Natural killer cell treated with Interleukin-12 subunit alpha and Interleukin-12 subunit beta and Interleukin-15 and Interleukin-18, amount 100 ng/mL, for 72 hours (primary cell): ENCODE measurements around the gene FBXW8. TPM values are rescaled to one million over a fixed set of nuclear protein-coding genes. Genes with fewer than 3 reads are reported as not detected.
A peak's percentile ranks its signal among the peaks of the same experiment; 100 is the strongest.

ENCODE experiments used
- ATAC-seq, 2 donors: fragments of 150-1000 bp; cut with Tn5 transposase in 1 of 2; sonication (Bioruptor Pico), chemical (Tn5 transposase) in 1 of 2; 2 replicates each; pipeline ENCODE4 v1.10.0; 2021
- DNase-seq: peaks from one replicate; pipeline ENCODE4 v3.0.0; 2022; ENCODE audit warnings: low spot score
- H3K27ac Mint-ChIP-seq, 2 donors: 1 replicate in 1 of 2; 2 replicates in 1 of 2; pipeline ENCODE4 v1.8.0; 2022; ENCODE audit warnings: mixed read lengths in 2 of 2, mild to moderate bottlenecking in 1 of 2, moderate library complexity in 1 of 2
- H3K27me3 Mint-ChIP-seq, 2 donors: 1 replicate in 1 of 2; 2 replicates in 1 of 2; pipeline ENCODE4 v1.8.0; 2022; ENCODE audit warnings: mixed read lengths in 2 of 2
- H3K36me3 Mint-ChIP-seq: one replicate; pipeline ENCODE4 v1.8.0; 2022; ENCODE audit warnings: mixed read lengths
- H3K4me1 Mint-ChIP-seq, 2 donors: 1 replicate in 1 of 2; 2 replicates in 1 of 2; pipeline ENCODE4 v1.8.0; 2022; ENCODE audit warnings: low read depth in 2 of 2, mixed read lengths in 2 of 2, mild to moderate bottlenecking in 1 of 2
- H3K4me3 Mint-ChIP-seq: one replicate; pipeline ENCODE4 v1.8.0; 2022; ENCODE audit warnings: mixed read lengths
- H3K9me3 Mint-ChIP-seq: 2 replicates; pipeline ENCODE4 v1.8.0; 2022; ENCODE audit warnings: mixed read lengths
- total RNA-seq, 2 donors: library from RNA; stranded (reverse); gene quantifications; one replicate each; pipeline ENCODE4 v1.2.3, GENCODE V29; 2022

FBXW8 gene
- total RNA-seq, 2 donors from 2014 or later: 9.6 to 11.5 TPM

DNA sequence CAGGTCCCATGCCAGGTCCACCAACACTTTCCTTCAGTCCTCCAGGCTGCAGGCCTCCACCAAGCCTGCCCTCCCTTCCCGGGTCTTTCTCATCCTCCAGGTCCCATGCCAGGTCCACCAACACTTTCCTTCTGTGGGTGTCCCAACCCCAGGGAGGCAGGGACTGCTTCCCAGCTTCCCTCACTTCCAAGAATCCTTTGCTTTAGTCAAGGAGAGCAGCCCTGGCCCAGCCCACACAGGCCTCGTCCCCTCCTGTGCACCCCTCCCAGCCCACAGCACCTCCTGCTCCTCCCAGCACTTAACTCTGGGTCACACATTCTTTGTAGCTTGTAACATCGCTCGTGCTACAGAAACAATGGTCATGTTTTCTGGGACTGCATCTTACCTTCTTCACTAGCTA is 115.6 kb downstream of the FBXW8 start:
- no peaks in the 10 kb centered on the region for H3K27me3 Mint-ChIP-seq
- H3K4me3 Mint-ChIP-seq: no peak overlapping the region
- no peaks in the 10 kb centered on the region for H3K9me3 Mint-ChIP-seq
- H3K27ac Mint-ChIP-seq: peak overlapping the region in 1 of 2 donors; percentile 75
- H3K4me1 Mint-ChIP-seq: peaks cover 5 to 10% of the 10 kb centered on the region in 2 donors
- ATAC-seq: no peak
- H3K36me3 Mint-ChIP-seq: peaks cover 9% of the 10 kb centered on the region
- no peak for DNase-seq

DNA sequence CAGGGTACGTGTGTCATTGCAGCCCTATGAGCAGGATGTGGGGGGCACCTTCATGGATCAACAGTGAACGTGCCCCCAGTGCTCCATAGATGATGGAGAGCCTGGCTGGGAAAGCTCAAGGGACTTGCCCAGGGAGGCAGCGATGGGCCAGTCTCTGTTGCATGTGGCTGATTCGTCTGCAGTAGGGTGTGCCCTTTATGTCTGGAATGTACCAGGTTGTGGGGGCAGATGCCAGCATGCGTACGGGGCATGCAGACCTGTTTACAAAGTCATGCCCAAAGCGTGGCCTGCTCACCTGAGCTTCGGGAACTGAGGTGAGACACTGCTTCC is 116.1 kb downstream of the FBXW8 start:
- H3K36me3 Mint-ChIP-seq: peaks cover 4% of the 10 kb centered on the region
- no peak overlapping the region for H3K4me3 Mint-ChIP-seq
- no peaks in the 10 kb centered on the region for H3K27me3 Mint-ChIP-seq
- no peak for DNase-seq
- peaks cover 5 to 10% of the 10 kb centered on the region in 2 donors for H3K4me1 Mint-ChIP-seq
- no peak for ATAC-seq
- peak overlapping the region in 1 of 2 donors; percentile 75 for H3K27ac Mint-ChIP-seq
- no peaks in the 10 kb centered on the region for H3K9me3 Mint-ChIP-seq

DNA sequence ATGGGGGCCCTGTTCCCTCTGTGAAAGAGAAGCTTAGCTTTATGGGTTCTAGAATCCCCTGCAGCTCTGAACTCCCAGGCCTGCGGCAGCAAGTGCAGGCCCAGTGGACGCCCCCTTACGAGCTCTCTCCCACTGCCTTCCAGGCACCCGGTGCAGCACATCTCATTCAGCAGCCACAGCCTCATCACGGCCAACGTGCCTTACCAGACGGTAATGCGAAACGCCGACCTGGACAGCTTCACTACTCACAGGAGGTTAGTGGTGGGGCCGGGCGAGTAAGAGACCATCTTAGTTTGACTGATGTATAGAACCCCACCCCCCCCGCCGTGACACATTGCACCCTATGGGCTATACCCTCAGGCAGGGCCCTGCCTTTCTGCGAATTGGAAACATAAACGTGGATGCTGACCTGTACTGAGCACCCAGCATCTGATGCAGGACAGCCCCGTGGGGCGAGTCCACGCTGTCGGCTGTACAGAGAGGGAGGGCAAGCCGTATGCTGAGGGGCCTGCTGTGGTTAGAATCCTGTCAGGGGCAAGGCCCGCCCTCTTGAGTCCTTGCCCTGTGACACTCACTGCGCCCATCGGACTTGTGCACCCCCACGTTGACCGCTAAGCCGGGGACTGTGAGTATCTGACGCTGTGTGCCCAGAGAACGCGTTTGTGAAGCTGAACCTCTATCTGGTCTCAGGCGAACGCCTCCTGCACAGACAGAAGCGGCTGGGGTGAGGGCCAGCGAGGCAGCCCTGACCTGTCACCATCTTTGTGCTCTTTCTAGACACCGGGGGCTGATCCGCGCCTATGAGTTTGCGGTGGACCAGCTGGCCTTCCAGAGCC is 116.7 kb downstream of the FBXW8 start:
- no peak for DNase-seq
- Mint-ChIP-seq H3K9me3 (no peaks in the 10 kb centered on the region), H3K27ac (no peak overlapping the region), H3K4me3 (no peak overlapping the region), H3K4me1 (peaks cover 5 to 11% of the 10 kb centered on the region in 2 donors), H3K27me3 (no peaks in the 10 kb centered on the region), H3K36me3 (peaks cover 4% of the 10 kb centered on the region)
- peak in 1 of 2 donors; percentile 29 for ATAC-seq

DNA sequence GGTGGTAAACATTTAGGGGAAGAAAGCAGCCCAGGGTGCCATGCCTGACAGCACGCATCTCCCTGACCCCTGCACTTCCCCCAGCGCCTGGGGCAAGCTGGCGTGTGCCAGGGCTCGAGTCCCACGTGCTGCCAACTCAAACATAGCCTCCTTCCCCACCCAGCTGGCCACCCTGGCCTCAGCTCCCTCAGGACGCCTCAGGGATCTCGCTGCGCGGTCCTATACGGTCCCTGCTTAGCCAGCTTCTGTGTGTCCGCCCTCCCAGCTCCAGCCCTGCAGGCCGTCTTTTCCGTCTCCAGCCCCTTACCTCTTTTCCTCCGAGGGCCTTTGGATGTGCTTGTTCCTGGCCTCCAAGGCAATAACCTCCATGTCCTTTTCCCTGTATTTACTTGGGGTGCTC is 117.5 kb downstream of the FBXW8 start:
- Mint-ChIP-seq H3K27me3 (no peaks in the 10 kb centered on the region), H3K9me3 (no peaks in the 10 kb centered on the region), H3K36me3 (peaks cover 4% of the 10 kb centered on the region), H3K4me3 (no peak overlapping the region), H3K27ac (peak overlapping the region in 1 of 2 donors; percentile 70), H3K4me1 (peaks cover 5 to 13% of the 10 kb centered on the region in 2 donors)
- ATAC-seq (no peak), DNase-seq (no peak)

DNA sequence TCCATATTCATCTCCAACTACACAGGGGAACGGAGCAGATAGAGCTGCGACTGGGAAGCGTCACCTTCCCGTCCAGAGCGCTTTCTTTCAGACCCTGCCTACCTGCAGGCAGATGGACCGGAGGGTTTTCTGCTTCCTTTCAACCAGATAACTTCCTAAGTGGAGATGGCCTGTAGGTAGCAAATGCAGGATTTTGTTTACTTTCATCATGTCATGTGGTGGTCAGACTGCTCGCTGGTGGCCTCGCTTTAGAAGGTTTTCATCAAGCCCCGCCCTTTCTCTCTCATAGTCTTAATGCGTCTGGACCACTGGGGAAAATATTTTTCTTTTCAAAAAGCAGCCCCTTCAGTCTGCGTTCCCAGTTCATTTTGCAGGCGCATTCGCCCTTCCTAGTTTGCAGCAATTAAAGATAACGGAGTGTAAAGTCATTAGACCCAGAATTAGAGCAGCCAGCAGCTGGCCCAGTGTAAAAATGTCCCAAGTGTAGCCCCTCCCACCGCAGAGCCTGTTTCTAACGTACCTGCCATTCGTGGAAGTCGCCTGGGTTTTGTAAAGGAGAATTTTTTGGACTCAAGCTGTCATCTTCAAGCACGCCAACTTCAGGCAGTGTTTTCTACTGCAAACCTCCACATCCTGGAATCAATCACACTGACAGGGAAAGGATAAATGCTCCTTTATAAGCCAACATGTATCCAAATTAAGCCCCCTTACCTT is 119.6 kb downstream of the FBXW8 start:
- Mint-ChIP-seq H3K4me1 (peaks cover 5 to 13% of the 10 kb centered on the region in 2 donors), H3K27ac (no peak overlapping the region), H3K9me3 (no peaks in the 10 kb centered on the region), H3K36me3 (peaks cover 4% of the 10 kb centered on the region), H3K4me3 (no peak overlapping the region), H3K27me3 (no peaks in the 10 kb centered on the region)
- ATAC-seq: no peak
- DNase-seq: no peak

DNA sequence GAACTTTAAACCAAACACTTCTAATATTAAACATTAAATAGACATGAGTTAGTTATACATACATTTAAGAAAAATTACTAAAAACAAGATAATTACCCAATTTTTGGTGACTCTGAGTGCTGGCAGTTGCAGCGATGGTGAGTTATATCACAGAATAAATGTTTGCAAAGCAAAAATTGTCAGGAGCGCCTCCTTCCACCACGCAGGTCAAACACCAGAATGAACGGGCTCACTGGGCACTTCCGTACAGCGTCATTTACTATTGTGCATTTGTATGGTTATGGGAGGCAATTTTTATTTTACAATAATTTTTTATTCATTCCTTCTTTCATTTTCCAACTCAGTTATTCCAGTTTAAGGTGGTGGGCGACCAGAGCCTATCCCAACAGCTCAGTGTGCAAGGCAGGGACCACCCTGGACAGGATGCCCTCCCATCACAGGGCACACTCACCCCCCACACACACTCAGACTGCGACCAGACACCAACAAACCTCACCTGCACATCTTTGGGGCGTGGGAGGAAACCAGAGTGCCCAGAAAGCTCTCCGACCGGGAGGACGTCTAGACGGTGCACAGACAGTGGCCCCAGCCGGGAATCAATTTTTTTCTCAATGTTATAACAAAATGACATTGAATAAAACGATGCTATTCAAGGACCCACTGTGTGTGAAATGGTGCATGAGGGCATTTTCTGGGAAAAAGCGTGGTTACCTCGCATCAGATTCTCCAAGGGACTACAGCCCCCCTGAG is 121.3 kb downstream of the FBXW8 start:
- ATAC-seq (no peak), DNase-seq (no peak)
- Mint-ChIP-seq H3K36me3 (peaks cover 4% of the 10 kb centered on the region), H3K9me3 (no peaks in the 10 kb centered on the region), H3K4me1 (peaks cover 0 to 3% of the 10 kb centered on the region in 2 donors), H3K27ac (no peak overlapping the region), H3K27me3 (no peaks in the 10 kb centered on the region), H3K4me3 (no peak overlapping the region)

DNA sequence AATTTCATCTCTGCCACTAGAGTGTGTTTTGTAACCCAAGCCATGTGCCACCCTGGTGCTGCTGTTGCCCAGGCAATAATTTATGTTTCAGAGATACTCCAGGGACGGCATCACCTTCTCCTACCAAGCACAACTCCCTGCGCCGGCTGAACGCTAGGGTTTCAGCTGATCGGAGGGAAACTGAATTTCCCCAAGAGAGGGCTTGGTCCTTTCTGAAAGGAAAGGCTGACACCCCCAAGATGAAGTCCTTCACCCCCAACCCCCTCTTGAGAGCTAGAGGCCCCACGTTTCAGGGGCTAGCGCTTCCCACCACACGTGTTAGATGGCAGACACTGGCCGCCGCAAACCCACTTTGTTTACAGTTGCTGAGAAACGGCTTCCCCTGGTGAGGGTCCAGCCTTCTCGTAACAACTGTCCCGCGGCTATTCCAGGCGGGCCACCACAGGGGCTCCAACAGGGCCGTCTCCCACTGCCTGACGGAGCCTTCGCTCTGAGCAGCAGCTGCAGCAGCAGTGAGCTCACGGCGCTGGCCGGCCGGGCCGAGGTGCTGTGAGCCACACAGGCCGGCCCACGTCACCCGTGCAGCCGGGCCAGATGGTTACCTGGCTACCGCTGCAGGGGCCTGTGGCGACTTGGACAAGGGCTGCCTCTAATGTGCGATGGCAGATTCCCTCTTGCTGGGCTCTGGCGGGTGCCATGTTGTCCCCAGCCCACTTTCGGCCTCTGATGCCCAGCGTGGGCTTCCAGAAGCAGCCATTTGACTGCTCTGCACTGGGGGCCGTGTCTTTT is 122.0 kb downstream of the FBXW8 start:
- Mint-ChIP-seq H3K36me3 (peaks cover 4% of the 10 kb centered on the region), H3K9me3 (no peaks in the 10 kb centered on the region), H3K4me3 (peak overlapping the region; percentile 15), H3K27ac (no peak overlapping the region), H3K27me3 (no peaks in the 10 kb centered on the region), H3K4me1 (peaks cover 0 to 3% of the 10 kb centered on the region in 2 donors)
- ATAC-seq (peak; percentile 48 to 56), DNase-seq (no peak)

DNA sequence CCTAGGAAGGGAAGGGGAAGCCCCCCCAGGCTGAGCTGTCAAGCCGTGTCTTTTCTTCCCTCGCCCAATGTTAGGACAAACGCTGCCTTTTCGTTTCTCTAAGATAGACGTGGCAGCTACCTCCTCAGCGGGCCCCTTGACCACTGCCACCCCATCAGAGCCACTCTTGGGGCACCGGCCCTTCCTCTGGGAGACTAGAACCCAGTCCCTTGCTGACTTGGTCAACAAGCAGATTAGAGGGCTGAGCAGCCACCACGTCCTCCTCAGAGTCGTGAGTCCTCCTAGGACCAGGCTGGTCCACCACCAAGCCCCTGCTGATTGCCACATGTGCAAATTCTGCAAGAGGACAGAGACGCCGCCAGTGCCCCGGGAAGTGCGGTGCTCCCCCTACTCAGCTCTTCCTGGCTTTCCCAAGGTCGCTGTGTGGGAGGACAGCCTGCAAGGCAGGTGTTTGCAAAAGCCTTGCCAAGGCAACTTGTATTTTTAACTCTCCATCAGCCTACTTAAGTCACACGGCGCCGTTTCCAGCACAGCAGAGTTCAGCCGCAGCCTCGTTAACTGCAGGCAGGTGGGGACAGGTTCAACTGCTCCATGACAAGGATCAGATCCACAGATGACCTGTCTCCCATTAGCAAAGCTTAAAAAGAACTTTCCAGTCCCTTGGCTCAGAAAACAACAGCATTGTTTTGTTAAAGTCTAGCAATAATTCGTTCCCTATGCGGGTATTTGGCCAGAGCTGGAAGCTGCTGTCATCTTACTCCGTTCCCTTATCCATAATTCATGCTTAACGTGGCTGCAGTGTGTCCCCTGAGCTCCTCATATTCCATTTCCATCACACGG is 122.9 kb downstream of the FBXW8 start:
- ATAC-seq (no peak), DNase-seq (no peak)
- H3K27ac Mint-ChIP-seq: no peak overlapping the region
- no peak overlapping the region for H3K4me3 Mint-ChIP-seq
- H3K4me1 Mint-ChIP-seq: peaks cover 0 to 3% of the 10 kb centered on the region in 2 donors
- H3K9me3 Mint-ChIP-seq: no peaks in the 10 kb centered on the region
- H3K27me3 Mint-ChIP-seq: no peaks in the 10 kb centered on the region
- peaks cover 4% of the 10 kb centered on the region for H3K36me3 Mint-ChIP-seq

DNA sequence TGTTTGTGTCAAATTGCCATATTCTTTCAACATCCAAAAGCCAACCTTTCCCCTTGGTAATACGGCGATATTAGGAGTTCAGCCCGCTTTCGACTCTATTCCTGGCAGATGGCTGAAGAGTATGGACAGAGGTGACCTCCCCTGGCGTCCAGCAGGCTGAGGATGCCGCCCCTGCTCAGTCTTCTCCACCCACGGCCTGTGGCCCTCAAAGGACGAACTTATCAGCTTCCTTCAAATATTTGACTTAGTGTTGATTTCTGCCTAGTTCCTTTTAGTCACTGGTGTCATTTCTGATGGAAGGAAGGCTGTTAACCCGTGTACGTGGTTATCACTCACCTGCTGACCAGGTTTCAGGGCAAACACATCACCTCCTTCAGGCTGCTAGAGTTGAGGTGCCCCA is 123.5 kb downstream of the FBXW8 start:
- Mint-ChIP-seq H3K9me3 (no peaks in the 10 kb centered on the region), H3K4me1 (peaks cover 0 to 3% of the 10 kb centered on the region in 2 donors), H3K27me3 (no peaks in the 10 kb centered on the region), H3K36me3 (peaks cover 4% of the 10 kb centered on the region), H3K27ac (no peak overlapping the region), H3K4me3 (no peak overlapping the region)
- DNase-seq: no peak
- ATAC-seq: no peak

DNA sequence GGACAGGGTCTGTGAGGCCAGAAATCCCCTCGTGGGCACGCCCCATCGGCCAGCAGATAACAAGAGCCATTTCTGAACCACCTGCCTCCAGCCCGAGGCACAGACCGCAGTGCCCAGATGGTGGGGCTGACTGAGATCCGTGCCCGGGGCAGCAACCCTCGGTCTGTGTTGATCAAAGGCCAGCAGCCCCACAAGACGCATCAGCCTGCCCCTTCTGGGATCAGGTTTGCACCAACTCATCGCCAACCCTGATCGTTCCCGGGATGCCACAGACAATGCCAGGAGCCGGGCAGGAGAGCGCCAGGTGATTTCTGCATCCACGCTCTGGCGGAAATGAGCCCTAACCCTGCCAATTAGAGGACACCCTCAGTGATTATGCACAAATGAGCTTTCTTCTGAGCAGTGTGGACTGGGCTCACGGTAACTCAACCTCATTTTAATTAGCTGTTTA is 124.0 kb downstream of the FBXW8 start:
- DNase-seq: no peak
- no peak overlapping the region for H3K4me3 Mint-ChIP-seq
- ATAC-seq: no peak
- H3K4me1 Mint-ChIP-seq: peaks cover 0 to 3% of the 10 kb centered on the region in 2 donors
- H3K27ac Mint-ChIP-seq: no peak overlapping the region
- H3K36me3 Mint-ChIP-seq: peaks cover 4% of the 10 kb centered on the region
- no peaks in the 10 kb centered on the region for H3K9me3 Mint-ChIP-seq
- H3K27me3 Mint-ChIP-seq: no peaks in the 10 kb centered on the region

DNA sequence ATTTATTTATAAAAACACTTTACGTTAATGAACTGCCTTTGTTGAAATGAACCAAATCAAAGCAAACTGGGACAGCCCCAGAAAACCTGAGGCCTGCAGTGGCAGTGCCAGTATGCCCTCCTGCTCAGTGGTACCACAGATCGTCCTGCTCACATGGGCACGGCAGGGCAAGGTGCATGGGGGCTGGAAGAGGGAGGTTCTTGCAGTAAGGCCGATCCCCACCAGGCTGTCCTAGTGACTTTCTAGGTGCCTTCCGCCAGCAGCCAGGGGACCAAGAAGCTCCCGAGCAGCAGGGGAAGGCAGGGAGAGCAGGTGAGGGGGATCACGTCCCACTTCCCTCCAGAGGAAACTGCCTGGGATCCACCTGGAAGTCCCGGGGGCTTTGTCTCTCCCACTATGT is 124.5 kb downstream of the FBXW8 start:
- Mint-ChIP-seq H3K27ac (no peak overlapping the region), H3K9me3 (no peaks in the 10 kb centered on the region), H3K27me3 (no peaks in the 10 kb centered on the region), H3K4me3 (no peak overlapping the region), H3K36me3 (peaks cover 3% of the 10 kb centered on the region), H3K4me1 (peaks cover 0 to 3% of the 10 kb centered on the region in 2 donors)
- DNase-seq: no peak
- no peak for ATAC-seq

DNA sequence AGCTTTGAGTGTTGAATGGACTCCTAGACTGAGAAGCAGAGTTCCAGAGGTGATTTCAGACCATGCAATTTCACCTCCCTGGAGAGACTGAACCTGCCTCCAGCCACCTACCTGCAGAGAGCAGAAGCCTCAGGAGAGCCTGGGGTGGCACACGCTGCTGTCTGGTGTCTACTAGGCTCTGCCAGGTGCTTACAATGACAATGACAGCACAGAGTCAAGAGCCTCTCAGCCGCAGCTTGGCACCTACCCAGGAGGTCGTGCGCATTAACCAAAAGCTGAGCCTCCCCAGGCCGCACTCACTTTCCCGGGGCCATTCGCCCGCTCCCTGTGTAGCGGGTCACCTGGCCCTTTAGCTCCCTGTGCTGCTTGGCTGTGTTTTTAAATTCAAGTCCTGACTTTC is 125.3 kb downstream of the FBXW8 start:
- Mint-ChIP-seq H3K27ac (no peak overlapping the region), H3K4me3 (no peak overlapping the region), H3K36me3 (no peaks in the 10 kb centered on the region), H3K27me3 (no peaks in the 10 kb centered on the region), H3K9me3 (no peaks in the 10 kb centered on the region), H3K4me1 (peaks cover 0 to 3% of the 10 kb centered on the region in 2 donors)
- no peak for DNase-seq
- no peak for ATAC-seq
